Choroid plexus epithelial cell (primary cell): Measurements from ENCODE around the gene MATN4.

Experiments used
- DNase-seq: peaks from one replicate; pipeline ENCODE4 v3.0.0-alpha.2; 2010; ENCODE audit warnings: low read depth
- H3K4me3 ChIP-seq: 2 replicates; pipeline ENCODE4 v1.5.1; 2011; ENCODE audit warnings: low read depth, mild to moderate bottlenecking, control low read depth, low read length, moderate library complexity
- TF ChIP-seq, protein P1 (sequence below): conservative IDR thresholded peaks from 2 replicates; pipeline ENCODE4 v1.5.1; 2011; ENCODE audit warnings: low read depth, mild to moderate bottlenecking, control low read depth, inconsistent platforms, low read length, moderate library complexity

The MATN4 gene

DNA sequence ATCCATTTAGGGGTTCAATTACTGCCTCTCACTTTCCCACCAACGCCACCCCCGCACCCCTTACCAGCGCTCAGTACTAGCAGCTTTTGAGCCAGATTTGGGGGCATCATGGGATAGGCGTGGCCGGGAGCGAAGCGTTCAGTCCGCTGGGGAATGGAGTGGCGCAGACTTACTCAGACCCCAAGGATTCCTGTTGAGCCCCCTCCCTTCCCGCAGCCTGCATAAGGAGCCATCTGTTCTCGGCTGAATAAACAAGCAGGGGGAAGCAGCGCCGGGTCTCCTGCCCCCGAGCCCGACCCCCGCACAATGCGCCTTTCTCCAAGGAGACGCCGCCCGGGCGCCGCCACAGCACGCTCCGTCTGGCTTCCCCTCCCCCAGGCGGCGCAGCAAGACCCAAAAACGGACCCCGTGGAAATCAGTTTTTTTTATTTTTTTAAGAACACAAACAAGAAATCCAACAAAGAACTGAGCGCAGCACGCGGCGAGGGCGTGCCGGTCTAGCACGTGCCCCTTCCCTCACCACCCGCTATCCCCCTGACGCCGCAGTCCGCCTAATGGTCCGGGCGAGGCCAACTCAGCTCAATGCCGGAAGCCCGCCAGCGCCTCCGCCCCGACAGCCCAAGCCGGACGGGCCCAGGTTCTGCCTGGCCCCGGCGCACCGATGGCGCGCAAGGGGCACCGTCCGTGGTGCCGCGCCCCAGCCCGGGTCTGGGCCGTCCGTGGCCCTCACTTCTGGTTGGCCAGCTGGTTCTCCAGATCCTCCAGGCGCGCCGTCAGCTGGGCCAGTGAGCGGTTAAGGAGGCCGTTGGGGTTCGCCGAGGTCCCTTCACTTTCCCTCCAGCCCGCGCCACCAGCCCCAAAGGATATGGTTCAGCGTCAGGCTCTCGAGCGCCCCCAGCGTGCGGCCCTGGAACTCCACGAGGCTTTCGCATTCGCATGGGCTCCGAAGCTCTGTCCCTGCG, 14.8 kb downstream of the MATN4 start:
- peak; percentile 63 for DNase-seq
- peak overlapping the region; percentile 59 for H3K4me3 ChIP-seq
- TF ChIP-seq, protein P1, sequence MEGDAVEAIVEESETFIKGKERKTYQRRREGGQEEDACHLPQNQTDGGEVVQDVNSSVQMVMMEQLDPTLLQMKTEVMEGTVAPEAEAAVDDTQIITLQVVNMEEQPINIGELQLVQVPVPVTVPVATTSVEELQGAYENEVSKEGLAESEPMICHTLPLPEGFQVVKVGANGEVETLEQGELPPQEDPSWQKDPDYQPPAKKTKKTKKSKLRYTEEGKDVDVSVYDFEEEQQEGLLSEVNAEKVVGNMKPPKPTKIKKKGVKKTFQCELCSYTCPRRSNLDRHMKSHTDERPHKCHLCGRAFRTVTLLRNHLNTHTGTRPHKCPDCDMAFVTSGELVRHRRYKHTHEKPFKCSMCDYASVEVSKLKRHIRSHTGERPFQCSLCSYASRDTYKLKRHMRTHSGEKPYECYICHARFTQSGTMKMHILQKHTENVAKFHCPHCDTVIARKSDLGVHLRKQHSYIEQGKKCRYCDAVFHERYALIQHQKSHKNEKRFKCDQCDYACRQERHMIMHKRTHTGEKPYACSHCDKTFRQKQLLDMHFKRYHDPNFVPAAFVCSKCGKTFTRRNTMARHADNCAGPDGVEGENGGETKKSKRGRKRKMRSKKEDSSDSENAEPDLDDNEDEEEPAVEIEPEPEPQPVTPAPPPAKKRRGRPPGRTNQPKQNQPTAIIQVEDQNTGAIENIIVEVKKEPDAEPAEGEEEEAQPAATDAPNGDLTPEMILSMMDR = peak; percentile 92

- DNase-seq = no peak
- H3K4me3 ChIP-seq = no peak overlapping the region
- TF ChIP-seq, protein P1 = no peak
These were observed 15.8 kb downstream of the MATN4 start for GRCh38 chr20:45292343-45292742.

DNA sequence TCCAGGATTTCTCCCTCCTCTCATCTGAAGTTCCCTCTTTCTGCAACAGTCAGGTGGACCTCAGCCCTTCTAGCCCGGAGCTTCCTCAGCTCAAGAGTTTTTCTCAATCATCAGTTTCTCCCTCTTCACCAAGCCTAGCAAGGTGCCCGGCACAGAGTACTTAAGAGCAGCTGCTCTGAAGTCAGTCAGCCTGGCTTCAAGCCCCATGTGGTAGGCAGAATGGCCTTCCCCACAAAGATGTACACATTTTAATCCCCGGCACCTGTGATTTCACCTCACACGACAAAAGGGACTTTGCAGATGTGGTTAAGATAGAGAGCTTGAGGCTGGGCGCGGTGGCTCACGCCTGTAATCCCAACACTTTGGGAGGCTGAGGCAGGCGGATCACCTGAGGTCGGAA, 16.6 kb downstream of the MATN4 start:
- no peak for DNase-seq
- no peak overlapping the region for H3K4me3 ChIP-seq
- TF ChIP-seq, protein P1 = no peak

GRCh38 chr20:45290677-45291355, 17.3 kb downstream of the MATN4 start:
- TF ChIP-seq, protein P1 = peak; percentile 94
- peak; percentile 79 for DNase-seq
- no peak overlapping the region for H3K4me3 ChIP-seq

DNA sequence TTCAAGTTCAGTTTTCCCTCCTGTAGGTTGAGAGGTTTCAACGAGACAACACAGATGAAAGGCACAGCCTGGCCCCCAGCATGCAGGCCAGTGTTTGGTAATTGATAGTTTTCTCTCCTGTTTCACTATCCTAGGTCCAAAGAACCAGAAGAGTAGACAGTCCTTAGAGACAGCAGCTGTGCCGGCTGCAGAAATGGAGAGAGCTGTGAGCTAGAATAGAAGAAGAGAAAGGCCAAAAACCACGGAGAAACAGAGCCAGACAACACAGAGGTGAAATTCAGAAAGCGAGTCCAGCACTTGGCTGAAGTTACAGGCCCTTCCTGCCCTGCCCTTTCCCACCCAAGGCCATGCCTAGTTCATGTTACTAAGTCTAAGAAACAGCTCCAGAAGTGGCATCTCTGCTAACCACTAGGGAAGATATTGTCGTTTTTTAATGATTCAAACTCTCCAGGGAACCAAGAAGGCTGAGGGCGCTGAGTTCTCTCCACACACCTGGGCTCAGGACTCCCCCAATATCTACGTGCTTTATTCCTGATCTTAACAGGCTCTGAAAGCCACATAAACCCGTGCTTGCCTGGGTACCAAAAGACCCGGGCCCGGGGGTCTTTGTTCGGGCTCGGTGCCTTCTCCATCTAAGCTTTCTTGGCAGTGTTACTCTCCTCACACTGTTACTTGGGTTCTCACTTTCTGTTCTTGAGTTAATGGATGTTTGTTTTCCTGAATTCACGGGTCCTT, 18.0 kb downstream of the MATN4 start:
- no peak for DNase-seq
- TF ChIP-seq, protein P1 = no peak
- no peak overlapping the region for H3K4me3 ChIP-seq

DNA sequence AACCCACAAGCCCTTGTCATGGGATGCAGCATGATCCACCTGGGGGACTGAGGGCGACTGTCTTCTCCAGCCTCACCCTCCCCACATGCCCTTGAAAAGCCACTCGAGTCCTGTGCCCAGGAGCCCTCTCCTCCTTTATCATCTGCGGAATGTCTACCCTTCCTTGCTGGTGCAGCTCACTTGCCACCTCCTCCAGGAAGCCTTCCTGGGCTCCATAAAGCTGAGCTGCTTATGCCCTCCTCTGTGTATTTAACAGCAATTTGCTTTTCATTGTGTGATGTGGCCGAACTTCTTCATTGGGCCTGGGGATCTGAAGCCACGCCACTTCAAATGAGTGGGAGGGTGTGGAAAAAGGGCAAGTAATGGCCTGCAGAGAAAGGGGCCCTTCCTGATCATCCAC, 19.2 kb downstream of the MATN4 start:
- no peak for DNase-seq
- H3K4me3 ChIP-seq = no peak overlapping the region
- TF ChIP-seq, protein P1 = no peak
